A673 (cell line): ENCODE measurements around the gene GSTK1.

Experiments
- EZH2 ChIP-seq: fragments of 200-600 bp; sonication (generic); IDR thresholded peaks from 2 replicates; pipeline ENCODE4 v1.6.1; 2017; ENCODE audit warnings: borderline replicate concordance, low read depth, mild to moderate bottlenecking, mixed read lengths, antibody characterized with exemption, low read length; ENCODE audit not compliant: poor library complexity, severe bottlenecking
- TF ChIP-seq, protein P1 (sequence below): fragments of 300-800, 200-600 bp; sonication (generic); conservative IDR thresholded peaks from 2 replicates; pipeline ENCODE4 v1.5.1; 2017; ENCODE audit warnings: low read depth, mild to moderate bottlenecking, antibody characterized with exemption, low read length, moderate library complexity, mixed read lengths

DNA sequence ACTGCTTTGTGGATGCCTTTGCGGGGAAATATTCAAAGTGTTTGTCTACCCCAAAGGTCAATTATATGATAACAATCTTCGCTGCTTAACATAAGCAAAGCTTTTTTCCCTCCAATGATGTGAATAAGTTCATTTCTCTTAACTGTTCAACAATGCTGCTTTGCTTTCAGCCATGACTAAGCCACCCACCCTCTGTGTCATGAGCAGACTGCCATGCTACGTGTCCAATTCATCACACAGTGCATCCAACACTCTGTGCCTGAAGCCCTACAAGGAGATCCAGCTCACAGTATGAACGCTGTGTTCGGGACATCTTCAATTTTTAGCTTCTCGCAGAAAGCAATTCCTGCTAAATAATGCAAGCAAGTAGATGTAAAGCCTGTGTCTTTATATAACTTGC, 47.1 kb upstream of the GSTK1 start:
- TF ChIP-seq, protein P1, sequence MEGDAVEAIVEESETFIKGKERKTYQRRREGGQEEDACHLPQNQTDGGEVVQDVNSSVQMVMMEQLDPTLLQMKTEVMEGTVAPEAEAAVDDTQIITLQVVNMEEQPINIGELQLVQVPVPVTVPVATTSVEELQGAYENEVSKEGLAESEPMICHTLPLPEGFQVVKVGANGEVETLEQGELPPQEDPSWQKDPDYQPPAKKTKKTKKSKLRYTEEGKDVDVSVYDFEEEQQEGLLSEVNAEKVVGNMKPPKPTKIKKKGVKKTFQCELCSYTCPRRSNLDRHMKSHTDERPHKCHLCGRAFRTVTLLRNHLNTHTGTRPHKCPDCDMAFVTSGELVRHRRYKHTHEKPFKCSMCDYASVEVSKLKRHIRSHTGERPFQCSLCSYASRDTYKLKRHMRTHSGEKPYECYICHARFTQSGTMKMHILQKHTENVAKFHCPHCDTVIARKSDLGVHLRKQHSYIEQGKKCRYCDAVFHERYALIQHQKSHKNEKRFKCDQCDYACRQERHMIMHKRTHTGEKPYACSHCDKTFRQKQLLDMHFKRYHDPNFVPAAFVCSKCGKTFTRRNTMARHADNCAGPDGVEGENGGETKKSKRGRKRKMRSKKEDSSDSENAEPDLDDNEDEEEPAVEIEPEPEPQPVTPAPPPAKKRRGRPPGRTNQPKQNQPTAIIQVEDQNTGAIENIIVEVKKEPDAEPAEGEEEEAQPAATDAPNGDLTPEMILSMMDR: no peak
- no peak for TF ChIP-seq EZH2
